ENCODE data around the gene TMPRSS11B.

The TMPRSS11B gene

DNA sequence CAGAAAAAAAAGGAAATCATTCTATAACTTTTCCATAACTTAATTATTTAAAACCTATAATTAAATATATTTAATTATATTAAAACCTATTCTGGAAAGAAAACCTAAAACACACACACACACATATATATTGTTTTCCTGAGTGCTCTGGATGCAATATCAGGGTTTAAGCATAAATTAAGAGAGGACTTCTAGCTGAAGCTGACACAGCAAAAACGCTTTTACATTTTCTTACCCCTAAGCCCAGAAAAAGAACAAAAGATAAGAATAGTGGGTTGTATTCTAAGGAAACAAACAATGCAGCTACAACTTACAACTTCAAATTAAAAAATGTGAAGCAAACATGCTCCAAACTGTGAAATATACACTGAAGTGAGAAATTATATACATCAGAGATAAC is 52.3 kb downstream of the TMPRSS11B start:
- Histone ChIP-seq H3K27me3 (ENCODE audit: control insufficient read depth, insufficient read depth, low read length) (no peaks in the 10 kb centered on the region), H3K36me3 (ENCODE audit: control insufficient read depth, insufficient read depth, low read length) (no peaks in the 10 kb centered on the region), H3K79me2 (no peaks in the 10 kb centered on the region), H3K4me2 (ENCODE audit: low read length) (no peak overlapping the region), H3K9ac (no peak overlapping the region), H3K4me1 (no peaks in the 10 kb centered on the region), H3K9me3 (ENCODE audit: control insufficient read depth, low read length) (no peaks in the 10 kb centered on the region), H3K4me3 (ENCODE audit: low read depth, low read length) (no peak overlapping the region), H3K27ac (no peak overlapping the region), H2AFZ (no peak overlapping the region)
- TF ChIP-seq, protein P1, sequence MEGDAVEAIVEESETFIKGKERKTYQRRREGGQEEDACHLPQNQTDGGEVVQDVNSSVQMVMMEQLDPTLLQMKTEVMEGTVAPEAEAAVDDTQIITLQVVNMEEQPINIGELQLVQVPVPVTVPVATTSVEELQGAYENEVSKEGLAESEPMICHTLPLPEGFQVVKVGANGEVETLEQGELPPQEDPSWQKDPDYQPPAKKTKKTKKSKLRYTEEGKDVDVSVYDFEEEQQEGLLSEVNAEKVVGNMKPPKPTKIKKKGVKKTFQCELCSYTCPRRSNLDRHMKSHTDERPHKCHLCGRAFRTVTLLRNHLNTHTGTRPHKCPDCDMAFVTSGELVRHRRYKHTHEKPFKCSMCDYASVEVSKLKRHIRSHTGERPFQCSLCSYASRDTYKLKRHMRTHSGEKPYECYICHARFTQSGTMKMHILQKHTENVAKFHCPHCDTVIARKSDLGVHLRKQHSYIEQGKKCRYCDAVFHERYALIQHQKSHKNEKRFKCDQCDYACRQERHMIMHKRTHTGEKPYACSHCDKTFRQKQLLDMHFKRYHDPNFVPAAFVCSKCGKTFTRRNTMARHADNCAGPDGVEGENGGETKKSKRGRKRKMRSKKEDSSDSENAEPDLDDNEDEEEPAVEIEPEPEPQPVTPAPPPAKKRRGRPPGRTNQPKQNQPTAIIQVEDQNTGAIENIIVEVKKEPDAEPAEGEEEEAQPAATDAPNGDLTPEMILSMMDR (IDR thresholded peaks at IDR 0.05): no peak

DNA sequence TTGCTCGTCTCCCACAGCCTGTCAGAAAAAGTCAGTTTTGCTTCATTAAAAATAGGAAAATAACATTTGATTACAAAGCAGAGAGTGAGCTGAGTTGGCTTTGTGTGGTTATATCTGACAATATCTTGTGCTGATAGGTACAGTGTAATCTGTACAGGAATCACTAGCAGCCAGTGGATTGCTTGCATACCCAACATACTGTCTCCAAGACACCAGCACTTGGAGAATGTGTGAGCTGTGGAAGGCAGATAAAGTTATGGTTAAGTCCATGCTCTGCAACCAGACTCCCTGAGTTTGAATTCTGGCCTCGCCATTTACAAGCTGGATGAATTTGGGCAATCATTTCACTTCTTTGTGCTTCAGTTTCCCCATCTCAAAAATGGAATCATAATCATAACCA is 58.3 kb downstream of the TMPRSS11B start:
- no peak overlapping the region for H3K4me3 ChIP-seq (ENCODE audit: low read depth, low read length)
- H3K9me3 ChIP-seq (ENCODE audit: control insufficient read depth, low read length): no peaks in the 10 kb centered on the region
- no peak overlapping the region for H3K9ac ChIP-seq
- H3K36me3 ChIP-seq (ENCODE audit: control insufficient read depth, insufficient read depth, low read length): no peaks in the 10 kb centered on the region
- TF ChIP-seq, protein P1 (IDR thresholded peaks at IDR 0.05): no peak
- H2AFZ ChIP-seq: no peak overlapping the region
- no peak overlapping the region for H3K4me2 ChIP-seq (ENCODE audit: low read length)
- no peak overlapping the region for H3K27ac ChIP-seq
- H3K79me2 ChIP-seq: no peaks in the 10 kb centered on the region
- H3K27me3 ChIP-seq (ENCODE audit: control insufficient read depth, insufficient read depth, low read length): no peaks in the 10 kb centered on the region
- H3K4me1 ChIP-seq: no peaks in the 10 kb centered on the region

DNA sequence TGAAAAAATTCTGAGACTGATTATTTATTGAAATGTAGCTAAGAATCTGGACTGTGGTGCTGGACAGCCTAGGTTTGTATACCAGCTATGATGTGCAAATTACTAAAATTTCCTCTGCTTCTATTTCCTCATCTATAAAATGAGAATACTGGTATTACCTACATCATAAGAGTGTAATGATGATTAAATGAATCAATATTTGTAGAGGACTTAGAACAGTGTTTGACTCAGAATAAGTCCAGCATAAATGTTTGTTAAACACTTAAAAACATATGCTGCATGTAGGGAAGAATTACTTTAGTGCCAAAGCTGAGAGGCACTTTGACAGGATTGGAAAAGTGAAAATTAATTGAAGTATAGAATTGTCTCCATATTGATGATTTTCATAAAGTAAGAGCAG is 60.6 kb downstream of the TMPRSS11B start:
- H3K9me3 ChIP-seq (ENCODE audit: control insufficient read depth, low read length): no peaks in the 10 kb centered on the region
- no peak overlapping the region for H3K4me3 ChIP-seq (ENCODE audit: low read depth, low read length)
- H3K79me2 ChIP-seq: no peaks in the 10 kb centered on the region
- no peaks in the 10 kb centered on the region for H3K4me1 ChIP-seq
- H3K36me3 ChIP-seq (ENCODE audit: control insufficient read depth, insufficient read depth, low read length): no peaks in the 10 kb centered on the region
- no peak overlapping the region for H3K27ac ChIP-seq
- no peaks in the 10 kb centered on the region for H3K27me3 ChIP-seq (ENCODE audit: control insufficient read depth, insufficient read depth, low read length)
- no peak overlapping the region for H3K4me2 ChIP-seq (ENCODE audit: low read length)
- TF ChIP-seq, protein P1 (IDR thresholded peaks at IDR 0.05): no peak
- H2AFZ ChIP-seq: no peak overlapping the region
- H3K9ac ChIP-seq: no peak overlapping the region

DNA sequence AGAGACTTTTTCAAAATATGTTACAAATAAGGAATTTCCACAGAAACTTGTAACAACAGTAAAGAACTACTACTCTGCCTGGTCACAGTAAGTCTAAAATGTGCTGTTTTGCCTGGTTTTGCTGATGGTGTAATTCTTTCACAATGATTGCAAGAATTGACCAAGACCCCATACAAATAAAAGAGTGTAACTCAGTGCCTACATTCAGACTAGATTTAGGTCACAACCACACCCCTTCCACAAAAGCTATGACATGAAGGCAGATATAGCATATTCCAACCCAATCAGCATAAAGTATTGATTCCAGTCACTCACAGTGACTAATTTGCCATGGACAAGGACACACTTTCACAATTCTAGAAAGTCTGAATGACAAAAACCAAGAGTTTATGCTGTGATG is 62.1 kb downstream of the TMPRSS11B start:
- no peak overlapping the region for H3K27ac ChIP-seq
- no peak overlapping the region for H2AFZ ChIP-seq
- H3K27me3 ChIP-seq (ENCODE audit: control insufficient read depth, insufficient read depth, low read length): no peaks in the 10 kb centered on the region
- no peak overlapping the region for H3K9ac ChIP-seq
- H3K4me1 ChIP-seq: no peaks in the 10 kb centered on the region
- no peaks in the 10 kb centered on the region for H3K79me2 ChIP-seq
- H3K4me2 ChIP-seq (ENCODE audit: low read length): no peak overlapping the region
- no peak overlapping the region for H3K4me3 ChIP-seq (ENCODE audit: low read depth, low read length)
- H3K36me3 ChIP-seq (ENCODE audit: control insufficient read depth, insufficient read depth, low read length): no peaks in the 10 kb centered on the region
- TF ChIP-seq, protein P1 (IDR thresholded peaks at IDR 0.05): no peak
- H3K9me3 ChIP-seq (ENCODE audit: control insufficient read depth, low read length): no peaks in the 10 kb centered on the region

DNA sequence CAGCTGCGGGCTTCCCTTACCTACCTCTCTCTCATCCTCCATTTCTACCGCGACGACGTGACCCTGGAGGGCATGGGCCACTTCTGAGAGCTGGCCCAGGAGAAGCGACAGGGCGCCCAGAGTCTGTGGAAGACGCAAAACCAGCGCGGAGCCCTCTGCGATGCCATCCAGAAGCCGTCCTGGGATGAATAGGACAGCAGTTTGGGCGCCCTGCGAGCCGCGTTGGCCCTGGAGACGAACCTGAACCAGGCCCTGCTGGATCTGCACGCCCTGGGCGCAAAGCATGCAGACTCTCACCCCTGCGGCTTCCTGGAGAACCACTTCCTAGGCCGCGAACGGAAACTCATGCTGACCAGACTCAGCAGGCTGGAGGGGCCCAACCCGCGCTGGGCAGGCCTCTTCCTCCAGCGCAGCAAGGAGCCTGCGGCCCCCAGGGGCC is 63.1 kb downstream of the TMPRSS11B start:
- TF ChIP-seq, protein P1 (IDR thresholded peaks at IDR 0.05): no peak

More for the DNA sequence above, 63.1 kb downstream of the TMPRSS11B start:
- no peak overlapping the region for H2AFZ ChIP-seq
- no peaks in the 10 kb centered on the region for H3K27me3 ChIP-seq (ENCODE audit: control insufficient read depth, insufficient read depth, low read length)
- no peaks in the 10 kb centered on the region for H3K4me1 ChIP-seq
- H3K4me3 ChIP-seq (ENCODE audit: low read depth, low read length): no peak overlapping the region
- no peaks in the 10 kb centered on the region for H3K79me2 ChIP-seq
- no peak overlapping the region for H3K9ac ChIP-seq
- no peak overlapping the region for H3K4me2 ChIP-seq (ENCODE audit: low read length)
- no peak overlapping the region for H3K27ac ChIP-seq
- H3K36me3 ChIP-seq (ENCODE audit: control insufficient read depth, insufficient read depth, low read length): no peaks in the 10 kb centered on the region
- H3K9me3 ChIP-seq (ENCODE audit: control insufficient read depth, low read length): no peaks in the 10 kb centered on the region
